MM.1S (cell line): ENCODE measurements around the gene COMMD4.

Experiments
- CTCF ChIP-seq: fragments of 300-600 bp; sonication (generic); IDR thresholded peaks from 2 replicates; pipeline ENCODE4 v1.5.1; 2016; ENCODE audit warnings: antibody characterized with exemption, low read length, mixed read lengths
- EZH2 ChIP-seq: fragments of 300-600 bp; sonication (generic); optimal IDR thresholded peaks from 2 replicates; pipeline ENCODE3; 2017; ENCODE audit warnings: low read depth, mild to moderate bottlenecking, antibody characterized with exemption, low read length, mixed read lengths
- EZH2phosphoT487 ChIP-seq: fragments of 300-600 bp; sonication (generic); IDR thresholded peaks from 2 replicates; pipeline ENCODE4 v1.6.1; 2018; ENCODE audit warnings: antibody characterized with exemption, low read length

GRCh38 chr15:75348562-75349350 lies 12.9 kb downstream of the COMMD4 start:
- TF ChIP-seq CTCF (no peak), EZH2phosphoT487 (no peak), EZH2 (no peak)
